Prostate gland (tissue), 2 donors: ENCODE data around the gene CDCA7L. TPM values are rescaled to one million over a fixed set of nuclear protein-coding genes. Genes with fewer than 3 reads are reported as not detected.

Source experiments
- DNase-seq: peaks from one replicate; pipeline ENCODE4 v3.0.0-alpha.2; 2019; ENCODE audit warnings: low spot score
- H3K27ac ChIP-seq, 2 donors: fragments of 200-600 bp; sonication (generic); 2 replicates each; pipeline ENCODE4 v1.5.1; 2017 to 2019
- H3K27me3 ChIP-seq: fragments of 200-600 bp; sonication (generic); replicated peaks from 2 replicates; pipeline ENCODE4 v1.5.1; 2019; ENCODE audit not compliant: insufficient read depth
- H3K36me3 ChIP-seq, 2 donors: fragments of 200-600 bp; sonication (generic); 1 replicate in 1 of 2; 2 replicates in 1 of 2; pipeline versions ENCODE4 v1.5.1 to v1.8.1; 2017 to 2019
- H3K4me1 ChIP-seq: fragments of 200-600 bp; sonication (generic); replicated peaks from 2 replicates; pipeline ENCODE4 v1.5.1; 2019
- H3K4me3 ChIP-seq, 2 donors: fragments of 200-600 bp; sonication (generic); 2 replicates each; pipeline ENCODE4 v1.5.1; 2017 to 2019
- H3K9me3 ChIP-seq: fragments of 200-600 bp; sonication (generic); 2 replicates; pipeline ENCODE4 v1.5.1; 2017
- POLR2A ChIP-seq: fragments of 450-650 bp; IDR thresholded peaks from one replicate; pipeline ENCODE4 v1.6.1; 2016; ENCODE audit warnings: antibody characterized with exemption, mild to moderate bottlenecking
- POLR2AphosphoS5 ChIP-seq: sonication (generic); formaldehyde crosslinking; IDR thresholded peaks from one replicate; pipeline ENCODE4 v1.6.1; 2017; ENCODE audit warnings: antibody characterized with exemption
- WGBS: methylation state at CpG from one replicate; pipeline ENCODE4 v1.1.5; 2018; 5-methylcytosine and 5-hydroxymethylcytosine counted together
- intact Hi-C: fragments of 100-400 bp; cut with DNase I; formaldehyde crosslinking; loops from one replicate; pipeline ENCODE4 v1.14.2; 2022
- total RNA-seq, 2 donors: library from RNA; depleted of rRNA; stranded (reverse); fragments of >200 nt; gene quantifications; one replicate each; pipeline ENCODE4 v1.1.0, GENCODE V29; 2016
- TF ChIP-seq, protein P1 (sequence below), 4 experiments: fragments of 200-600 bp in 2 of 4; fragments of 450-650 bp in 2 of 4; sonication (generic) in 2 of 4; IDR thresholded peaks; 1 replicate in 3 of 4; 2 replicates in 1 of 4; pipeline ENCODE4 v1.5.1; 2016 to 2019; ENCODE audit warnings: antibody characterized with exemption in 4 of 4, mild to moderate bottlenecking in 2 of 4, moderate library complexity in 2 of 4

Gene CDCA7L
- total RNA-seq, 2 donors from 2014 or later = 17.7 to 47.1 TPM

GRCh38 chr7:21893401-21893800 lies 52.3 kb downstream of the CDCA7L start:
- intact Hi-C loops = no loop called here
- H3K27ac ChIP-seq = no peak overlapping the region
- WGBS = 53% methylated on average over 3 of the region's 3 CpGs
- H3K4me1 ChIP-seq = no peaks in the 10 kb centered on the region
- H3K36me3 ChIP-seq = no peaks in the 10 kb centered on the region
- no peaks in the 10 kb centered on the region for H3K27me3 ChIP-seq
- no peak for DNase-seq
- no peak overlapping the region for H3K4me3 ChIP-seq
- H3K9me3 ChIP-seq = no peaks in the 10 kb centered on the region
- TF ChIP-seq, protein P1, sequence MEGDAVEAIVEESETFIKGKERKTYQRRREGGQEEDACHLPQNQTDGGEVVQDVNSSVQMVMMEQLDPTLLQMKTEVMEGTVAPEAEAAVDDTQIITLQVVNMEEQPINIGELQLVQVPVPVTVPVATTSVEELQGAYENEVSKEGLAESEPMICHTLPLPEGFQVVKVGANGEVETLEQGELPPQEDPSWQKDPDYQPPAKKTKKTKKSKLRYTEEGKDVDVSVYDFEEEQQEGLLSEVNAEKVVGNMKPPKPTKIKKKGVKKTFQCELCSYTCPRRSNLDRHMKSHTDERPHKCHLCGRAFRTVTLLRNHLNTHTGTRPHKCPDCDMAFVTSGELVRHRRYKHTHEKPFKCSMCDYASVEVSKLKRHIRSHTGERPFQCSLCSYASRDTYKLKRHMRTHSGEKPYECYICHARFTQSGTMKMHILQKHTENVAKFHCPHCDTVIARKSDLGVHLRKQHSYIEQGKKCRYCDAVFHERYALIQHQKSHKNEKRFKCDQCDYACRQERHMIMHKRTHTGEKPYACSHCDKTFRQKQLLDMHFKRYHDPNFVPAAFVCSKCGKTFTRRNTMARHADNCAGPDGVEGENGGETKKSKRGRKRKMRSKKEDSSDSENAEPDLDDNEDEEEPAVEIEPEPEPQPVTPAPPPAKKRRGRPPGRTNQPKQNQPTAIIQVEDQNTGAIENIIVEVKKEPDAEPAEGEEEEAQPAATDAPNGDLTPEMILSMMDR (IDR thresholded peaks at IDR 0.05) = no peak
- TF ChIP-seq POLR2A = no peak
- TF ChIP-seq POLR2AphosphoS5 = no peak

GRCh38 chr7:21891291-21891690 lies 54.4 kb downstream of the CDCA7L start:
- DNase-seq = no peak
- H3K4me1 ChIP-seq = no peaks in the 10 kb centered on the region
- H3K27me3 ChIP-seq = no peaks in the 10 kb centered on the region
- no peaks in the 10 kb centered on the region for H3K36me3 ChIP-seq
- TF ChIP-seq, protein P1 (IDR thresholded peaks at IDR 0.05) = no peak
- no peak for TF ChIP-seq POLR2AphosphoS5
- H3K4me3 ChIP-seq = no peak overlapping the region
- 29% methylated on average over 3 of the region's 3 CpGs for WGBS
- no peak overlapping the region for H3K27ac ChIP-seq
- no peaks in the 10 kb centered on the region for H3K9me3 ChIP-seq
- intact Hi-C loops = no loop called here

DNA sequence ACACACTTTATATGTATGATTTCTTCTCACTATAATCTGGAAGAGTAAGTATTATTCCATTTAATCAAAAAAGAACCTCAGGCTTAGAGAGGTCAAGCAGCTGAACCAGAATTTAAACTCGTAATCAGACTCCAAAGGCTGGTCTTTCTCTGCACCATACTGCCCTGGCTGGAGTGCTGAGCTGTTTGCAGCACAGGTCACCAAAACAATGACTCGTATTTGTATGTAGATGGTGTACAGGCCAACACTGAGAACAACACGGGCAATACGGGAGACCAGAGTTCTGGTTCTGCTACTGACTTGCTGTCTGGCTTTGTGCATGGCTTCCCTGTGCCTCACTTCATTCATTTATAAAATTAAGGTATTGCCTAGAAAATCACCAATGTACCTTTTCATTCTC lies 57.9 kb downstream of the CDCA7L start:
- TF ChIP-seq POLR2A (no peak), POLR2AphosphoS5 (no peak)
- TF ChIP-seq, protein P1 (IDR thresholded peaks at IDR 0.05) = no peak
- 91% methylated on average over 4 of the region's 4 CpGs for WGBS
- intact Hi-C loops = no loop called here

GRCh38 chr7:21887353-21887752 lies 58.3 kb downstream of the CDCA7L start:
- Histone ChIP-seq H3K36me3 (no peaks in the 10 kb centered on the region), H3K4me3 (no peak overlapping the region), H3K4me1 (no peaks in the 10 kb centered on the region), H3K27ac (no peak overlapping the region), H3K27me3 (no peaks in the 10 kb centered on the region), H3K9me3 (no peaks in the 10 kb centered on the region)
- TF ChIP-seq POLR2AphosphoS5 = no peak
- no peak for TF ChIP-seq POLR2A
- TF ChIP-seq, protein P1 (IDR thresholded peaks at IDR 0.05) = no peak
- DNase-seq = no peak
- intact Hi-C loops = no loop called here
- 67% methylated on average over 2 of the region's 2 CpGs for WGBS

More for the DNA sequence above, 57.9 kb downstream of the CDCA7L start:
- Histone ChIP-seq H3K36me3 (no peaks in the 10 kb centered on the region), H3K4me3 (no peak overlapping the region), H3K4me1 (no peaks in the 10 kb centered on the region), H3K9me3 (no peaks in the 10 kb centered on the region), H3K27me3 (no peaks in the 10 kb centered on the region), H3K27ac (no peak overlapping the region)
- no peak for DNase-seq

- no peak overlapping the region for H3K4me3 ChIP-seq
- no peaks in the 10 kb centered on the region for H3K36me3 ChIP-seq
- no peaks in the 10 kb centered on the region for H3K4me1 ChIP-seq
- no peaks in the 10 kb centered on the region for H3K27me3 ChIP-seq
- intact Hi-C loops = no loop called here
- no peak for TF ChIP-seq POLR2AphosphoS5
- no peak for TF ChIP-seq POLR2A
- TF ChIP-seq, protein P1 (IDR thresholded peaks at IDR 0.05) = no peak
- 26% methylated on average over 4 of the region's 4 CpGs for WGBS
- H3K9me3 ChIP-seq = no peaks in the 10 kb centered on the region
- no peak for DNase-seq
- no peak overlapping the region for H3K27ac ChIP-seq
Measured at GRCh38 chr7:21886396-21886795, 59.3 kb downstream of the CDCA7L start.
